ENCODE measurements around the gene FGF11.

The FGF11 gene

DNA sequence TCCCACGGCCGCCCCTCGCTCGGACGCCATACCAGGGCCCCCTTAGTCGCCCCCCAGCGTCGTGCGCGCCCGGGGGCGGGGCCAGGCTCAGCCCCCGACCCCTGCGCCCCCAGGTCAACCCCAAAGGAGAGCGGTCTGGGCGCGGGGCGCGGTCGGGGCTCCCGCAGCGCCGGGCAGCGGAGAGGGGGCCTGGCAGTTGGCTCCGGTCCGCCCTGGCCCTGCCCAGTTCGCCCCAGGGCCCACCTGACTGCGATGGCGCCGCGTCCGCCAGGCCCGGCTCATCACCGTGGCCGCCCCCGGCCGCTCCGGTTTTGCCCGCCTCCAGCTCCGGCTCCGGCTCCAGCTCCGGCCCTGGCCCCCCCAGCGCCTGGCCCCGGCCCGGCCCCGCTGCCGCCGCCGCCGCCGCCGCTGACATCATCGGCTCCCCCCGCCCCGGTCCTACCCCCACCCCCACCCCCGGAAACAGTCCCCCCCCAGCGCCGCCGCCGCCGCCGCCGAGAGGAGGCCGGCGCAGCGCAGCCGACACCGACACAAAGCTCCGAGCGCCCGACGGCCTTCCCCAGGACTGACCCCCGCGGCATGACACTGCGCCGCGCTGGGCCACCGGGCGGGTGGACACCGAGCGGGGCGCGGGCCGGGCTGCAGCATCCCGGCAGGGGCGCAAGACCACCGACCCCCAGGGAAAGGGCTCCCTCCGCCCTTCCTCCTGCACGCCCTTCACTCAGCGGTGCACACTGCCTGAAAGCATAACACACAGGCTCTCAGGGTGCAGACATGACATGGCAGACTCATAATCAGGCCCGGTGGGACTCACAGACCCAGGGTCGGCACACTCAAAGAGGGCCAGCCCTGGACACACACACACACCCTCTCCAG is 40.1 kb downstream of the FGF11 start, which contains the start of gene ZBTB4 (continued):
- no peak for TF ChIP-seq ZNF664 (tag by site-specific recombination; IDR thresholded peaks at IDR 0.05)
- TF ChIP-seq ZNF394 (tag by site-specific recombination; IDR thresholded peaks at IDR 0.05; ENCODE audit: borderline replicate concordance): no peak
- TF ChIP-seq SETDB1 (IDR thresholded peaks at IDR 0.05; ENCODE audit: insufficient read length, low read length): no peak
- TF ChIP-seq ZBTB20 (tag by site-specific recombination; IDR thresholded peaks at IDR 0.05): no peak; the same call in 1 of the 2 replicates
- 0 out of 2 replicates have a peak, but pooled peaks have one; percentile 14 for TF ChIP-seq ZSCAN30 (tag by site-specific recombination; IDR thresholded peaks at IDR 0.05)
- TF ChIP-seq ZBTB7A (tag by site-specific recombination; IDR thresholded peaks at IDR 0.05; ENCODE audit: low read depth): no peak
- TF ChIP-seq ZNF292 (tag by site-specific recombination; IDR thresholded peaks at IDR 0.05; ENCODE audit: borderline replicate concordance, low read depth): no peak
- TF ChIP-seq ZNF555 (tag by site-specific recombination; conservative IDR thresholded peaks at IDR 0.05): no peak
- no peak for TF ChIP-seq ZNF473 (tag by site-specific recombination; IDR thresholded peaks at IDR 0.05)
- no peak for TF ChIP-seq ZNF138 (tag by site-specific recombination; IDR thresholded peaks at IDR 0.05; ENCODE audit: borderline replicate concordance)
- TF ChIP-seq ZNF214 (tag by site-specific recombination; IDR thresholded peaks at IDR 0.05; ENCODE audit: borderline replicate concordance): no peak
- TF ChIP-seq ZBTB17 (tag by site-specific recombination; IDR thresholded peaks at IDR 0.05): no peak
- TF ChIP-seq YY2 (tag by site-specific recombination; IDR thresholded peaks at IDR 0.05): no peak
- peak; percentile 90 for TF ChIP-seq ZBTB8A (tag by site-specific recombination; IDR thresholded peaks at IDR 0.05)
- TF ChIP-seq ZNF600 (tag by site-specific recombination; IDR thresholded peaks at IDR 0.05): peak; percentile 96
- no peak for TF ChIP-seq ZNF792 (tag by site-specific recombination; IDR thresholded peaks at IDR 0.05)
- no peak for TF ChIP-seq GFI1B (tag by site-specific recombination; IDR thresholded peaks at IDR 0.05)
- no peak for TF ChIP-seq ZNF37A (tag by site-specific recombination; IDR thresholded peaks at IDR 0.05)
- no peak for TF ChIP-seq ZBTB21 (tag by site-specific recombination; IDR thresholded peaks at IDR 0.05)
- TF ChIP-seq ZNF549 (tag by site-specific recombination; IDR thresholded peaks at IDR 0.05): no peak
- no peak for TF ChIP-seq ZNF24 (tag by site-specific recombination; IDR thresholded peaks at IDR 0.05)
- TF ChIP-seq, protein P1, sequence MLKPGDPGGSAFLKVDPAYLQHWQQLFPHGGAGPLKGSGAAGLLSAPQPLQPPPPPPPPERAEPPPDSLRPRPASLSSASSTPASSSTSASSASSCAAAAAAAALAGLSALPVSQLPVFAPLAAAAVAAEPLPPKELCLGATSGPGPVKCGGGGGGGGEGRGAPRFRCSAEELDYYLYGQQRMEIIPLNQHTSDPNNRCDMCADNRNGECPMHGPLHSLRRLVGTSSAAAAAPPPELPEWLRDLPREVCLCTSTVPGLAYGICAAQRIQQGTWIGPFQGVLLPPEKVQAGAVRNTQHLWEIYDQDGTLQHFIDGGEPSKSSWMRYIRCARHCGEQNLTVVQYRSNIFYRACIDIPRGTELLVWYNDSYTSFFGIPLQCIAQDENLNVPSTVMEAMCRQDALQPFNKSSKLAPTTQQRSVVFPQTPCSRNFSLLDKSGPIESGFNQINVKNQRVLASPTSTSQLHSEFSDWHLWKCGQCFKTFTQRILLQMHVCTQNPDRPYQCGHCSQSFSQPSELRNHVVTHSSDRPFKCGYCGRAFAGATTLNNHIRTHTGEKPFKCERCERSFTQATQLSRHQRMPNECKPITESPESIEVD (tag by site-specific recombination; IDR thresholded peaks at IDR 0.05): no peak
- TF ChIP-seq ZNF354C (tag by site-specific recombination; IDR thresholded peaks at IDR 0.05; ENCODE audit: borderline replicate concordance, low read depth): no peak
- no peak for TF ChIP-seq ZNF785 (tag by site-specific recombination; IDR thresholded peaks at IDR 0.05)
- TF ChIP-seq, protein P2, sequence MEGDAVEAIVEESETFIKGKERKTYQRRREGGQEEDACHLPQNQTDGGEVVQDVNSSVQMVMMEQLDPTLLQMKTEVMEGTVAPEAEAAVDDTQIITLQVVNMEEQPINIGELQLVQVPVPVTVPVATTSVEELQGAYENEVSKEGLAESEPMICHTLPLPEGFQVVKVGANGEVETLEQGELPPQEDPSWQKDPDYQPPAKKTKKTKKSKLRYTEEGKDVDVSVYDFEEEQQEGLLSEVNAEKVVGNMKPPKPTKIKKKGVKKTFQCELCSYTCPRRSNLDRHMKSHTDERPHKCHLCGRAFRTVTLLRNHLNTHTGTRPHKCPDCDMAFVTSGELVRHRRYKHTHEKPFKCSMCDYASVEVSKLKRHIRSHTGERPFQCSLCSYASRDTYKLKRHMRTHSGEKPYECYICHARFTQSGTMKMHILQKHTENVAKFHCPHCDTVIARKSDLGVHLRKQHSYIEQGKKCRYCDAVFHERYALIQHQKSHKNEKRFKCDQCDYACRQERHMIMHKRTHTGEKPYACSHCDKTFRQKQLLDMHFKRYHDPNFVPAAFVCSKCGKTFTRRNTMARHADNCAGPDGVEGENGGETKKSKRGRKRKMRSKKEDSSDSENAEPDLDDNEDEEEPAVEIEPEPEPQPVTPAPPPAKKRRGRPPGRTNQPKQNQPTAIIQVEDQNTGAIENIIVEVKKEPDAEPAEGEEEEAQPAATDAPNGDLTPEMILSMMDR (tag by site-specific recombination; IDR thresholded peaks at IDR 0.05): peak; percentile 64; the same call in 1 of the 2 replicates
- TF ChIP-seq ZNF202 (tag by site-specific recombination; IDR thresholded peaks at IDR 0.05; ENCODE audit: borderline replicate concordance): no peak
- TF ChIP-seq, protein P3, sequence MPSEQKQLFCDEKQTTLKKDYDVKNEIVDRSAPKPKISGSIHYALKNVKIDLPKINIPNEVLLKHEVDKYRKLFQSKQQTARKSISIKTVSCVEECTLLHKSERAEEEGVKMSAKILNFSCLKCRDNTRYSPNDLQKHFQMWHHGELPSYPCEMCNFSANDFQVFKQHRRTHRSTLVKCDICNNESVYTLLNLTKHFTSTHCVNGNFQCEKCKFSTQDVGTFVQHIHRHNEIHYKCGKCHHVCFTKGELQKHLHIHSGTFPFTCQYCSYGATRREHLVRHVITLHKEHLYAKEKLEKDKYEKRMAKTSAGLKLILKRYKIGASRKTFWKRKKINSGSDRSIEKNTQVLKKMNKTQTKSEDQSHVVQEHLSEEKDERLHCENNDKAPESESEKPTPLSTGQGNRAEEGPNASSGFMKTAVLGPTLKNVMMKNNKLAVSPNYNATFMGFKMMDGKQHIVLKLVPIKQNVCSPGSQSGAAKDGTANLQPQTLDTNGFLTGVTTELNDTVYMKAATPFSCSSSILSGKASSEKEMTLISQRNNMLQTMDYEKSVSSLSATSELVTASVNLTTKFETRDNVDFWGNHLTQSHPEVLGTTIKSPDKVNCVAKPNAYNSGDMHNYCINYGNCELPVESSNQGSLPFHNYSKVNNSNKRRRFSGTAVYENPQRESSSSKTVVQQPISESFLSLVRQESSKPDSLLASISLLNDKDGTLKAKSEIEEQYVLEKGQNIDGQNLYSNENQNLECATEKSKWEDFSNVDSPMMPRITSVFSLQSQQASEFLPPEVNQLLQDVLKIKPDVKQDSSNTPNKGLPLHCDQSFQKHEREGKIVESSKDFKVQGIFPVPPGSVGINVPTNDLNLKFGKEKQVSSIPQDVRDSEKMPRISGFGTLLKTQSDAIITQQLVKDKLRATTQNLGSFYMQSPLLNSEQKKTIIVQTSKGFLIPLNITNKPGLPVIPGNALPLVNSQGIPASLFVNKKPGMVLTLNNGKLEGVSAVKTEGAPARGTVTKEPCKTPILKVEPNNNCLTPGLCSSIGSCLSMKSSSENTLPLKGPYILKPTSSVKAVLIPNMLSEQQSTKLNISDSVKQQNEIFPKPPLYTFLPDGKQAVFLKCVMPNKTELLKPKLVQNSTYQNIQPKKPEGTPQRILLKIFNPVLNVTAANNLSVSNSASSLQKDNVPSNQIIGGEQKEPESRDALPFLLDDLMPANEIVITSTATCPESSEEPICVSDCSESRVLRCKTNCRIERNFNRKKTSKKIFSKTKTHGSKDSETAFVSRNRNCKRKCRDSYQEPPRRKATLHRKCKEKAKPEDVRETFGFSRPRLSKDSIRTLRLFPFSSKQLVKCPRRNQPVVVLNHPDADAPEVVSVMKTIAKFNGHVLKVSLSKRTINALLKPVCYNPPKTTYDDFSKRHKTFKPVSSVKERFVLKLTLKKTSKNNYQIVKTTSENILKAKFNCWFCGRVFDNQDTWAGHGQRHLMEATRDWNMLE (tag by site-specific recombination; conservative IDR thresholded peaks at IDR 0.05; ENCODE audit: low read depth): no peak
- TF ChIP-seq KLF9 (tag by site-specific recombination; IDR thresholded peaks at IDR 0.05; ENCODE audit: low read depth): no peak
